Ishikawa (cell line): ENCODE measurements around the gene FGGY.

Experiments used
- CEBPB ChIP-seq: IDR thresholded peaks from 2 replicates; pipeline ENCODE4 v1.6.1; 2012
- CREB1 ChIP-seq: IDR thresholded peaks from 2 replicates; pipeline ENCODE4 v1.6.1; 2012; ENCODE audit warnings: low read depth
- EGR1 ChIP-seq: IDR thresholded peaks from 2 replicates; pipeline ENCODE4 v1.6.1; 2012
- EP300 ChIP-seq: IDR thresholded peaks from 2 replicates; pipeline ENCODE4 v1.6.1; 2012; ENCODE audit warnings: borderline replicate concordance
- MAX ChIP-seq: IDR thresholded peaks from 2 replicates; pipeline ENCODE4 v1.6.1; 2012
- NFIC ChIP-seq: IDR thresholded peaks from 2 replicates; pipeline ENCODE4 v1.6.1; 2012
- RAD21 ChIP-seq: IDR thresholded peaks from 2 replicates; pipeline ENCODE4 v1.6.1; 2012; ENCODE audit warnings: low read depth
- REST ChIP-seq: IDR thresholded peaks from 2 replicates; pipeline ENCODE4 v1.6.1; 2012; ENCODE audit warnings: low read depth, mild to moderate bottlenecking
- TAF1 ChIP-seq: IDR thresholded peaks from 2 replicates; pipeline ENCODE4 v1.6.1; 2012; ENCODE audit warnings: low read depth, mild to moderate bottlenecking
- TCF12 ChIP-seq: IDR thresholded peaks from 2 replicates; pipeline ENCODE4 v1.6.1; 2012; ENCODE audit warnings: low read depth
- TEAD4 ChIP-seq: IDR thresholded peaks from 2 replicates; pipeline ENCODE4 v1.6.1; 2012
- YY1 ChIP-seq: IDR thresholded peaks from 2 replicates; pipeline ENCODE4 v1.6.1; 2012; ENCODE audit warnings: low read depth

DNA sequence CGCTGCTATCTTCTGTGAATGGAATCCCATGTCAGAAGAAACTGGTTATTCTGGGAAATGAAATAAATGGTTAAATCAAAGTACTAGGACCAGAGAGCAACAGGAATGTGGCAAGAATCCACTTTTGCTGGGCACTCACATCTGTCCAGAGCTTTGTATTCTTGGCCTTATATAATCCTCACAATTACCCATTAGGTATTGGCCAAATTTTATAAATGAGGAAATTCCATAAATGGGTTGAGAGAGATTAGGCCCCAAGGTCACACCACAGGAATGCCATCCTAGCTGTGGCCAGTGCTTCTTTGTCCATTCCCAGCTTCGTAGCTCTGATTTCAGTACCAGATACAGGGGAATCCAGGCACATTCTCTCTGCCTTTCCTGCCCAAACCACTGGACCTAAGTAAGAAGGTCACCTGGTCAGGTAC, 441.7 kb downstream of the FGGY start:
- TF ChIP-seq TCF12 (no peak), MAX (no peak), EGR1 (no peak), TEAD4 (no peak), REST (no peak), YY1 (no peak), CEBPB (no peak), TAF1 (no peak), CREB1 (no peak), RAD21 (no peak), NFIC (no peak), EP300 (no peak)
